ENCODE measurements around the gene ZNF628. TPM values are rescaled to one million over a fixed set of nuclear protein-coding genes. Genes with fewer than 3 reads are reported as not detected.

ZNF628 gene
- total and polyA plus RNA-seq, 2 donors (not counting 1 experiment from before 2014, with no cell fraction given), result 13.3 to 18.3 TPM

DNA sequence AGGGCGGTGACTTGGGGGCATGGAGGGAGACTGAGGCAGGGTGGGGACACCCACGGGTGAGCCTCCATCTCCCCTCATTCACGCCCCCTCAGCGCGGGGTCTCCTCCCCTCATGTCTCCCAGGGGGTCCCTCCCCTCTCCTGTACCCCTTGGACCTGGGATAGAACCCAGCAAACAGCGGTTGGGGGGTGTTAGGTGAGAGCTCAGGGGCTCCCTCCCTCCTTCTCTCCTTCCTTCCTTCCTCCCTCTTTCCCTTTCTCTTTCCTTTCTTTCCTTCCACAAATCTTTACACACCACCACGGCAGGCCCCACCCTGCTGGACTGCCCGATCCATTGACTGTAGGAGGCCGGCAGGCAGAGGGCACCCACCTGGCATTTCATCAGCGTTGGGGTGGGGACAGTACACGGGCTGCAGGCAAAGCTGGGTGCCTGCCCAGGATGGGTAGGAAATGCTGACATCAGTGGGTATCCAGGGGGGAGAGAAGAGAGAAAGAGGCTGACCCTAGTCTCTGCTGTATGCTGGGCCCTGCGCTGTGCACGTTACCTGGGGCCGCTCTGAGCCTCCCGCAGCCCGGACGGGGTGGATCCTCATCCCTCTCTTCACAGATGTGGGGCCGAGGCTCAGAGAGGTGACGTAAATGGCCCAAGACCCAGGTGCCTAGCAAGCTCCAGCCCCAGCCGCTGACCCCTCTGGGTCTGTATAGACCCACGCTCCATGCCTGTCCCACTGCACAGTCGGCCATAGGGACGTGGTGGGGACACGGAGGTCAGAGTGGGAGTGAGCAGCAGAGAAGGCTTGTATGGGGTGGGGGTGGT, 15.3 kb downstream of the ZNF628 start:
- Histone ChIP-seq H3K9me3 (ENCODE audit: control extremely low read depth in 1 of 3, control insufficient read depth in 2 of 3, insufficient read depth in 1 of 3, low read length in 2 of 3) (no peaks in the 10 kb centered on the region), H2AFZ (ENCODE audit: insufficient read depth, low read depth, low read length, poor library complexity, severe bottlenecking) (no peak overlapping the region), H4K20me1 (ENCODE audit: control insufficient read depth, insufficient read depth, low read length, poor library complexity, severe bottlenecking) (no peaks in the 10 kb centered on the region), H3K27ac (ENCODE audit: low read length in 2 of 2) (no peak overlapping the region), H3K36me3 (replicated peaks in 1 of 2; ENCODE audit: control extremely low read depth in 1 of 2, control insufficient read depth in 1 of 2, extremely low read depth in 1 of 2, insufficient read depth in 2 of 2, low read length in 1 of 2) (no peaks in the 10 kb centered on the region), H3K79me2 (ENCODE audit: control insufficient read depth, insufficient read depth, low read length) (no peaks in the 10 kb centered on the region), H3K9ac (ENCODE audit: low read length) (no peak overlapping the region), H3K27me3 (replicated peaks in 1 of 4; ENCODE audit: control extremely low read depth in 1 of 4, control insufficient read depth in 3 of 4, insufficient read depth in 4 of 4, low read length in 3 of 4) (peaks cover 0 to 35% (median 2%) of the 10 kb centered on the region in 4 experiments), H3K4me2 (replicated peaks; ENCODE audit: low read depth, low read length, poor library complexity, severe bottlenecking) (no peak overlapping the region), H3K4me3 (ENCODE audit: control extremely low read depth in 1 of 5, extremely low read depth in 1 of 5, insufficient read depth in 1 of 5, low read depth in 2 of 5, low read length in 4 of 5) (no peak overlapping the region), H3K4me1 (ENCODE audit: control insufficient read depth in 2 of 2, insufficient read depth in 2 of 2, low read length in 2 of 2) (no peaks in the 10 kb centered on the region)
- intact Hi-C loops (cut with micrococcal nuclease), result no loop called here
- H3K4me3 Mint-ChIP-seq, result no peak overlapping the region
- H3K9me3 Mint-ChIP-seq (ENCODE audit: insufficient read depth), result no peaks in the 10 kb centered on the region
- POLR2A ChIA-PET, result interaction anchor here (0.6 kb wide), 1 partner anchor 99 kb away, joined by 3 read pairs; no protein-coding TSS in a partner anchor
- ATAC-seq (ENCODE audit: low read depth) (no peak), DNase-seq (no peak)
- TF ChIP-seq EZH2 (IDR thresholded peaks at IDR 0.05; ENCODE audit: borderline replicate concordance, insufficient read depth, low read depth, low read length, poor library complexity, severe bottlenecking), result no peak
- TF ChIP-seq, protein P1, sequence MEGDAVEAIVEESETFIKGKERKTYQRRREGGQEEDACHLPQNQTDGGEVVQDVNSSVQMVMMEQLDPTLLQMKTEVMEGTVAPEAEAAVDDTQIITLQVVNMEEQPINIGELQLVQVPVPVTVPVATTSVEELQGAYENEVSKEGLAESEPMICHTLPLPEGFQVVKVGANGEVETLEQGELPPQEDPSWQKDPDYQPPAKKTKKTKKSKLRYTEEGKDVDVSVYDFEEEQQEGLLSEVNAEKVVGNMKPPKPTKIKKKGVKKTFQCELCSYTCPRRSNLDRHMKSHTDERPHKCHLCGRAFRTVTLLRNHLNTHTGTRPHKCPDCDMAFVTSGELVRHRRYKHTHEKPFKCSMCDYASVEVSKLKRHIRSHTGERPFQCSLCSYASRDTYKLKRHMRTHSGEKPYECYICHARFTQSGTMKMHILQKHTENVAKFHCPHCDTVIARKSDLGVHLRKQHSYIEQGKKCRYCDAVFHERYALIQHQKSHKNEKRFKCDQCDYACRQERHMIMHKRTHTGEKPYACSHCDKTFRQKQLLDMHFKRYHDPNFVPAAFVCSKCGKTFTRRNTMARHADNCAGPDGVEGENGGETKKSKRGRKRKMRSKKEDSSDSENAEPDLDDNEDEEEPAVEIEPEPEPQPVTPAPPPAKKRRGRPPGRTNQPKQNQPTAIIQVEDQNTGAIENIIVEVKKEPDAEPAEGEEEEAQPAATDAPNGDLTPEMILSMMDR (IDR thresholded peaks at IDR 0.05), result no peak
- no peak overlapping the region for H3K27ac Mint-ChIP-seq
- no peaks in the 10 kb centered on the region for H3K4me1 Mint-ChIP-seq
- 81% methylated on average over 14 of the region's 24 CpGs for WGBS (ENCODE audit: insufficient coverage)
- peaks cover 8% of the 10 kb centered on the region for H3K27me3 Mint-ChIP-seq
- CTCF ChIA-PET, result interaction anchor here (1.3 to 1.4 kb wide), 2 partner anchors 25 to 141 kb away, joined by 3 to 4 read pairs; no protein-coding TSS in a partner anchor

DNA sequence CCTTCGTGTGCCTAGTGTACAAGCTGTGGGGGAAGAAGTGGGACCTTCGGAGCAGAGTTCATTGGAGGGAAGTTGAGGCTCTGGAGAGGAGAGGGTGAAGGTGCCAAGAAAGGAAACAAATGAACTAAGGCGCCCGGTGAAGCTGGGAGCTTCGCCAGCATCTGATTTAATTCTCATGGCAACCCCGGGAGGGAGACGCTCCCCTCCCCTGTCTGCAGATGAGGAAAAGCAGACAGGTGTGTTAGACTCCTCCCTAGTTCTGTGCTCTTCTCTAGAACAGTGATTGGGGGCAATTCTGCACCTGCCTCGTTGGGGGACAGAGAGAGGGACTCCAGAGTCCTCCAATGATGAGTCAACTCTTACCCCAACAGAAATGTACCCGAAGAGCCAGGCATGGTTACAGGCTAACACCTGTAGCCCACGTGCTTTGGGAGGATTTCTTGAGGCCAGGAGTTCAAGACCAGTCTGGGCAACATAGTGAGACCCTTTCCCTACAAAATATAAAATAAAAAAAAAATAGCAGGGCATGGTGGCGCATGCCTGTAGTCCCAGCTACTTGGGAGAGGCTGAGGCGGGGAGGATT, 16.0 kb downstream of the ZNF628 start:
- Histone ChIP-seq H3K9ac (ENCODE audit: low read length) (no peak overlapping the region), H2AFZ (ENCODE audit: insufficient read depth, low read depth, low read length, poor library complexity, severe bottlenecking) (no peak overlapping the region), H3K9me3 (ENCODE audit: control extremely low read depth in 1 of 3, control insufficient read depth in 2 of 3, insufficient read depth in 1 of 3, low read length in 2 of 3) (no peaks in the 10 kb centered on the region), H3K27me3 (replicated peaks in 1 of 4; ENCODE audit: control extremely low read depth in 1 of 4, control insufficient read depth in 3 of 4, insufficient read depth in 4 of 4, low read length in 3 of 4) (peaks cover 0 to 35% (median 2%) of the 10 kb centered on the region in 4 experiments), H3K4me2 (replicated peaks; ENCODE audit: low read depth, low read length, poor library complexity, severe bottlenecking) (no peak overlapping the region), H3K79me2 (ENCODE audit: control insufficient read depth, insufficient read depth, low read length) (no peaks in the 10 kb centered on the region), H3K4me1 (ENCODE audit: control insufficient read depth in 2 of 2, insufficient read depth in 2 of 2, low read length in 2 of 2) (no peaks in the 10 kb centered on the region), H3K36me3 (replicated peaks in 1 of 2; ENCODE audit: control extremely low read depth in 1 of 2, control insufficient read depth in 1 of 2, extremely low read depth in 1 of 2, insufficient read depth in 2 of 2, low read length in 1 of 2) (no peaks in the 10 kb centered on the region), H3K4me3 (ENCODE audit: control extremely low read depth in 1 of 5, extremely low read depth in 1 of 5, insufficient read depth in 1 of 5, low read depth in 2 of 5, low read length in 4 of 5) (no peak overlapping the region), H4K20me1 (ENCODE audit: control insufficient read depth, insufficient read depth, low read length, poor library complexity, severe bottlenecking) (no peaks in the 10 kb centered on the region), H3K27ac (ENCODE audit: low read length in 2 of 2) (no peak overlapping the region)
- CTCF ChIA-PET, result interaction anchor here (1.3 kb wide), 1 partner anchor 25 kb away, joined by 4 read pairs; no protein-coding TSS in a partner anchor
- 36% methylated on average over 8 of the region's 12 CpGs for WGBS (ENCODE audit: insufficient coverage)
- DNase-seq (no peak), ATAC-seq (ENCODE audit: low read depth) (no peak)
- intact Hi-C loops (cut with micrococcal nuclease), result no loop called here
- H3K27me3 Mint-ChIP-seq, result peaks cover 8% of the 10 kb centered on the region
- no peak overlapping the region for H3K4me3 Mint-ChIP-seq
- no peaks in the 10 kb centered on the region for H3K9me3 Mint-ChIP-seq (ENCODE audit: insufficient read depth)
- H3K27ac Mint-ChIP-seq, result no peak overlapping the region
- no peak for TF ChIP-seq EZH2 (IDR thresholded peaks at IDR 0.05; ENCODE audit: borderline replicate concordance, insufficient read depth, low read depth, low read length, poor library complexity, severe bottlenecking)
- TF ChIP-seq, protein P1 (IDR thresholded peaks at IDR 0.05), result no peak
- H3K4me1 Mint-ChIP-seq, result no peaks in the 10 kb centered on the region
- POLR2A ChIA-PET, result no interaction called here
